ENCODE measurements around the gene PTPRT. TPM values are rescaled to one million over a fixed set of nuclear protein-coding genes. Genes with fewer than 3 reads are reported as not detected.

The PTPRT gene
- total RNA-seq, 6 donors from 2014 or later, result 0.20 to 7.1 (median 3.8) TPM

DNA sequence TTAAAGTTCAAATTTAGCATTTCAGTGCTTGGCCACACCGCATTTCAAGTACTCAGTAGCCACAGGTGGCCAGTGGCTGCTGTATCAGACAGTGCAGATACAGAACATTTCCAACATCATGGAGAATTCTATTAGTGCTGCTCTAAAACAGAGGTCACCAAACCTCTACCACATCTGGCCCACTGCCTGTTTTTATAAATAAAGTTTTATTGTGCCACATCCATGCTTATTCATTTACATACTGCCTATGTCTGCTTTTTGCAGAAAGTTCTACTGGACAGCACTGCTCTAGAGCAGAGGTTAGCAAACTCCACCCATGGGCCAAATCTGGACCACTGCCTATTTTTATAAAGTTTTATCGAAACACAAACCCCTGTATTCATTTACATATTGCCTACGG is 3.7 kb upstream of the PTPRT start:
- Histone ChIP-seq H3K27ac (no peak overlapping the region), H3K27me3 (peaks cover 0 to 25% (median 9%) of the 10 kb centered on the region in 4 donors), H3K4me3 (no peak overlapping the region), H3K4me1 (peaks cover 0 to 18% (median 8%) of the 10 kb centered on the region in 4 donors), H3K36me3 (no peaks in the 10 kb centered on the region), H3K9me3 (no peaks in the 10 kb centered on the region)
- WGBS, 2 donors, result 80 to 82% methylated on average over 3 of the region's 3 CpGs
- no peak for TF ChIP-seq EP300 (IDR thresholded peaks at IDR 0.05)
- no peak for TF ChIP-seq POLR2AphosphoS5 (IDR thresholded peaks at IDR 0.05)
- TF ChIP-seq CTCF (IDR thresholded peaks at IDR 0.05), result no peak
- no peak for TF ChIP-seq POLR2A (IDR thresholded peaks at IDR 0.05)
- ATAC-seq (ENCODE audit: low FRiP score in 2 of 2) (no peak), DNase-seq (no peak)

DNA sequence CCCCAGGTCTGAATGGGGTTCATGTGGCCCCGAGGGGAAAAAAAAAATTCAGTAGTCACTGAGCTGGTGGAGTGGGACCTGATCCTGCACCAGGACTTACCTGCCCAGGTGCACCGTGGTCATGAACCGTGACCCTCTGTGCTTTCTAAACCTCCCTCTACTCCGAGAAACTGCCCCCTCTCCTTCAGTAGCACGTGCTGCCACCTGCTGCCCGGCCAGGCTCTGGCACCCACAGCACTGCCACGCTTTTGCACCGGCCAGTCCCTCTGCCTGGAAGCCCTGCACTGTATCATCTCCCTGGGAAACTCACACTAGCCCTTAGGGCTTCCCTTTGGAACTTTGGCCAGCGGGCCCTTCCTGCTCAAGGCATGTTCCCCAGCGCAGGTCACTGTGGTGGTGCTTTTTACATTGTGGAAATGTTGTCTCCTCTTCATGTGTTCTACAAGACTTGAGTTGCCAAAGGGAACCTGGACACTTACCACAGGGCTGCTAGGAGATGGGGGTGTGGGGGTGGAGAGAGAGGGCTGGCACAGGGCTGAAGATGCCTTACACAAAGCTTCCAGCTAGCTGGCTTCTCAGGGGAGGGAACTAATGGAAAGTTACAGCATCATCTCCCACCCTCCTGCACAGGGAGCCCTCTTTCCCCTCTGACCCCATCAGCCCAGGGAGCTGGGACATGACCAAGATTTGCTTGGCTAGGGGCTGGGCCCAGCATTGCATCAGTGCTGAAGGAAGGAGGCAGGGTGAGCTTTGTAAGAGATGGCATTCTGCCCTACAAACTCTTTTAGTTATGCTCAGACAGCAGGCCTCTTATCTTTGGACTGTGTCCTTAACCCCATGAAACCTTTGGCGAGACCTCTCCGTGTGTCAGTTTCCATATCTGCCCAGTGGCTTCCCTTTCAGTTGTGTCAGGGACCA is 2.5 kb upstream of the PTPRT start:
- WGBS, 2 donors, result 33 to 93% methylated on average over 2 to 12 of the region's 12 CpGs
- peak in 4 of 6 experiments; percentile 25 to 35 (median 28) for TF ChIP-seq CTCF (IDR thresholded peaks at IDR 0.05)
- TF ChIP-seq POLR2AphosphoS5 (IDR thresholded peaks at IDR 0.05), result no peak
- H3K9me3 ChIP-seq, result no peaks in the 10 kb centered on the region
- H3K36me3 ChIP-seq, result no peaks in the 10 kb centered on the region
- H3K27me3 ChIP-seq, result peaks cover 0 to 25% (median 11%) of the 10 kb centered on the region in 4 donors
- H3K4me3 ChIP-seq, result no peak overlapping the region
- no peak overlapping the region for H3K27ac ChIP-seq
- H3K4me1 ChIP-seq, result peaks cover 0 to 28% (median 15%) of the 10 kb centered on the region in 4 donors
- DNase-seq, result peak in 1 of 2 donors; percentile 78
- peak in 1 of 2 donors; percentile 30 for ATAC-seq (ENCODE audit: low FRiP score in 2 of 2)

- Histone ChIP-seq H3K27ac (no peak overlapping the region), H3K9me3 (no peaks in the 10 kb centered on the region), H3K4me3 (no peak overlapping the region), H3K4me1 (peaks cover 0 to 28% (median 15%) of the 10 kb centered on the region in 4 donors), H3K27me3 (peaks cover 0 to 25% (median 11%) of the 10 kb centered on the region in 4 donors), H3K36me3 (no peaks in the 10 kb centered on the region)
- no peak for TF ChIP-seq POLR2AphosphoS5 (IDR thresholded peaks at IDR 0.05)
- TF ChIP-seq CTCF (IDR thresholded peaks at IDR 0.05), result no peak
- no peak for TF ChIP-seq POLR2A (IDR thresholded peaks at IDR 0.05)
- no peak for TF ChIP-seq EP300 (IDR thresholded peaks at IDR 0.05)
- no peak for DNase-seq
- no peak for ATAC-seq (ENCODE audit: low FRiP score in 2 of 2)
- WGBS, 2 donors, result 62 to 75% methylated on average over 5 of the region's 5 CpGs
These were observed 1.4 kb upstream of the PTPRT start for GRCh38 chr20:43191143-43191542.

DNA sequence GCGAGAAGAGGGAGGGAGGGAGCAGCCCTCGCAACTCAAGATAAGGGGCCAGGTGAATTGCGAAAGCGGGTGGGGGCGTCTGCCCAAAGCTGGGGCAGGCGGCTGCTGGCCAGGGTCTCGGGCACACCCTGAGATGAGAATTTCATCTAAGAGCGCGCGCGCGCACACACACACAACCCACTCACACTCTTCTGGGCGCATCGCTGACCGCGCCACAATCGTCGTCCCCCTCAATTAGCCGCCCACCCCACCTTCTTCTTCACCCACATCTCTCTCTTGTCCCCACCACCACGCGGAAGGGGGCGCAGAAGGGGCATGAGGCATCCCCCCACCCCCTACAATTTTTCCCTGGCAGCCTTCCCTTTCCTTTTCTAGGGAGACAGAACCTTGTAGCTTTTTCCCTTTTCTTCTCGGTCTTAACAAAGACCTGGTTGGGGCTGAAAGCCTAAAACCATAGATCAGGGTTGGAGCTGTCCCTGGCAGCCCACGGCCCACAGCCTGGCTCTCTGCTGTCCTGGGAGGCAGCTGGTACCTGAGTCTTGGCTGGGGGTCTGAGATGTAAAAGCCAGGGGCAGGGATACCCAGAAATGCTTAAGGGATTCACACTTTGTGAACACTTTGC is 737 bp upstream of the PTPRT start:
- H3K4me3 ChIP-seq, result no peak overlapping the region
- no peaks in the 10 kb centered on the region for H3K36me3 ChIP-seq
- no peak for TF ChIP-seq EP300 (IDR thresholded peaks at IDR 0.05)
- H3K27me3 ChIP-seq, result peaks cover 0 to 25% (median 11%) of the 10 kb centered on the region in 4 donors
- WGBS, 2 donors, result 8 to 12% methylated on average over 24 of the region's 24 CpGs
- H3K27ac ChIP-seq, result no peak overlapping the region
- H3K9me3 ChIP-seq, result no peaks in the 10 kb centered on the region
- ATAC-seq (ENCODE audit: low FRiP score in 2 of 2) (no peak), DNase-seq (no peak)
- H3K4me1 ChIP-seq, result peaks cover 0 to 28% (median 15%) of the 10 kb centered on the region in 4 donors

DNA sequence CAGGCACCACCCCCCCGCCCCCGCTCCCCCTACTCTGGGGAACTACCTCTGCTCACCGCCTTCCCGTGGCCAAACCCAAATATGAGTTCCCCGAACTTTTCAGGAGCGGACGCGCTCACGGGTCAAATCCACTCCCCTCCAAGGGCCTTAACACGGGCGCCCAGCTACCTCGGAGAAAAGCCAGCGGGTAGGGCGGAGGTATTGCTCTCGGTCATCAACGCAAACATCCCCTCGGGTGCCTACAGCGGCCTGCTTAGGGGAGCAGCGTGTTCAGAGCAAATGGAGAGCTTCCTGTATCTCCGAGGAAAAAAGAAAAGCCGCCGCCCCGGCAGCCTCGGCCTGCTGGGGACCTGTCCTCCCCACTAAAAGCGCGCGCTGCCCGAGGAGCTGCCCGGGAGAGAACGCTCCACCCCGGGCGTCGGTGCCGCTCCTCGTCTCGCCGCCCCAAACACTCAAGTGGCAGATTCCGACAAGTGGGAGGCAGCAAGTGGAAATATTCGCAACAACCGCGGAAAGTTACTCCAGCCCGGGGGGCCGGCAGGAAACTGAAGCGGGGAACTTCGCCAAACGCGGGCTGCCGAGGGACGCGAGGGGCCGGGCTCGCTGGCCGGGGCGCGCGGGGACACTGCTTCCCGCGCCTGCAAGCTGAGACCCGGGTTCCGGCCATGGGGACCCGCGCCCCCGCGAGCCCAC is 699 bp downstream of the PTPRT start:
- TF ChIP-seq POLR2A (IDR thresholded peaks at IDR 0.05) (no peak), POLR2AphosphoS5 (IDR thresholded peaks at IDR 0.05) (no peak), EP300 (IDR thresholded peaks at IDR 0.05) (no peak), CTCF (IDR thresholded peaks at IDR 0.05) (no peak)
- Histone ChIP-seq H3K27me3 (peaks cover 0 to 25% (median 11%) of the 10 kb centered on the region in 4 donors), H3K36me3 (no peaks in the 10 kb centered on the region), H3K9me3 (no peaks in the 10 kb centered on the region), H3K4me1 (peaks cover 0 to 28% (median 15%) of the 10 kb centered on the region in 4 donors), H3K4me3 (peak overlapping the region in 3 of 4 donors; percentile 17 to 34 (median 26)), H3K27ac (no peak overlapping the region)
- DNase-seq, result peak in 1 of 2 donors; percentile 52
- WGBS, 2 donors, result 4 to 8% methylated on average over 42 to 52 of the region's 64 CpGs
- no peak for ATAC-seq (ENCODE audit: low FRiP score in 2 of 2)
